Mesenchymal stem cell (in vitro differentiated cells and primary cell): ENCODE measurements around the gene BARX1.

Source experiments
- DNase-seq: peaks from one replicate; pipeline ENCODE4 v3.0.0-alpha.2; 2013
- H2AFZ ChIP-seq: one replicate; pipeline ENCODE4 v1.6.1; 2013; ENCODE audit warnings: low read depth, mild to moderate bottlenecking, control low read depth, inconsistent platforms, low read length, moderate library complexity
- H2AK5ac ChIP-seq: 2 replicates; pipeline ENCODE4 v1.6.1; 2013; ENCODE audit warnings: low read length, moderate library complexity, mild to moderate bottlenecking, inconsistent platforms; ENCODE audit not compliant: severe bottlenecking
- H2BK120ac ChIP-seq: one replicate; pipeline ENCODE4 v1.6.1; 2013; ENCODE audit warnings: low read depth, mild to moderate bottlenecking, inconsistent platforms, low read length, moderate library complexity
- H2BK12ac ChIP-seq, 2 experiments: one replicate each; pipeline ENCODE4 v1.6.1; 2013; ENCODE audit warnings: inconsistent platforms in 2 of 2, low read length in 2 of 2, mild to moderate bottlenecking in 2 of 2, moderate library complexity in 2 of 2, control low read depth in 1 of 2
- H2BK15ac ChIP-seq: one replicate; pipeline ENCODE4 v1.6.1; 2013; ENCODE audit warnings: mild to moderate bottlenecking, low read depth, inconsistent platforms; ENCODE audit not compliant: poor library complexity, severe bottlenecking
- H2BK5ac ChIP-seq: 2 replicates; pipeline ENCODE4 v1.6.1; 2013; ENCODE audit warnings: low read depth, mild to moderate bottlenecking, low read length, control low read depth, inconsistent platforms; ENCODE audit not compliant: poor library complexity, severe bottlenecking
- H3K14ac ChIP-seq, 2 experiments: one replicate each; pipeline ENCODE4 v1.6.1; 2013; ENCODE audit warnings: inconsistent platforms in 2 of 2, low read length in 2 of 2, control low read depth in 1 of 2, mild to moderate bottlenecking in 1 of 2, moderate library complexity in 1 of 2
- H3K18ac ChIP-seq, 2 experiments: one replicate each; pipeline ENCODE4 v1.6.1; 2013; ENCODE audit warnings: inconsistent platforms in 2 of 2, low read length in 2 of 2, control low read depth in 1 of 2, low read depth in 1 of 2, mild to moderate bottlenecking in 1 of 2
- H3K23ac ChIP-seq, 2 experiments: one replicate each; pipeline ENCODE4 v1.6.1; 2013; ENCODE audit warnings: inconsistent platforms in 2 of 2, low read length in 2 of 2, mild to moderate bottlenecking in 2 of 2, moderate library complexity in 2 of 2, control low read depth in 1 of 2
- H3K27ac ChIP-seq: 2 replicates; pipeline ENCODE4 v1.5.1; 2013; ENCODE audit warnings: mild to moderate bottlenecking, moderate library complexity, low read length, control low read depth, inconsistent platforms; ENCODE audit not compliant: poor library complexity, severe bottlenecking
- H3K27me3 ChIP-seq, 2 experiments: 2 replicates each; pipeline versions ENCODE4 v1.6.1 to v1.7.0; 2013; ENCODE audit warnings: low read length in 2 of 2, mild to moderate bottlenecking in 2 of 2, moderate library complexity in 2 of 2, control low read depth in 1 of 2, inconsistent platforms in 1 of 2; ENCODE audit not compliant: control insufficient read depth in 1 of 2, insufficient read depth in 1 of 2
- H3K36me3 ChIP-seq, 2 experiments: 2 replicates each; pipeline versions ENCODE4 v1.6.1 to v1.7.0; 2013; ENCODE audit warnings: low read length in 2 of 2, control low read depth in 1 of 2, inconsistent platforms in 1 of 2, low read depth in 1 of 2, mild to moderate bottlenecking in 1 of 2; ENCODE audit not compliant: insufficient read depth in 2 of 2, control insufficient read depth in 1 of 2
- H3K4ac ChIP-seq, 2 experiments: one replicate each; pipeline ENCODE4 v1.6.1; 2013; ENCODE audit warnings: inconsistent platforms in 2 of 2, low read length in 2 of 2, mild to moderate bottlenecking in 2 of 2, moderate library complexity in 2 of 2, control low read depth in 1 of 2, low read depth in 1 of 2
- H3K4me1 ChIP-seq: 2 replicates; pipeline ENCODE4 v1.6.1; 2013; ENCODE audit warnings: low read depth, low read length, control low read depth; ENCODE audit not compliant: control insufficient read depth, insufficient read depth
- H3K4me2 ChIP-seq: 2 replicates; pipeline ENCODE4 v1.6.1; 2013; ENCODE audit warnings: low read length, mild to moderate bottlenecking, inconsistent platforms; ENCODE audit not compliant: poor library complexity, severe bottlenecking
- H3K4me3 ChIP-seq, 2 experiments: 2 replicates each; pipeline versions ENCODE4 v1.5.1 to v1.7.0; 2013; ENCODE audit warnings: low read length in 2 of 2, mild to moderate bottlenecking in 2 of 2, control low read depth in 1 of 2, low read depth in 1 of 2; ENCODE audit not compliant: insufficient read depth in 1 of 2
- H3K79me1 ChIP-seq: replicated peaks from 2 replicates; pipeline ENCODE4 v1.6.1; 2013; ENCODE audit warnings: mild to moderate bottlenecking, control low read depth, low read length, inconsistent platforms; ENCODE audit not compliant: poor library complexity, severe bottlenecking
- H3K9ac ChIP-seq: 2 replicates; pipeline ENCODE4 v1.7.0; 2013; ENCODE audit warnings: mild to moderate bottlenecking, low read length, moderate library complexity
- H3K9me3 ChIP-seq: 2 replicates; pipeline ENCODE4 v1.7.0; 2013; ENCODE audit warnings: mild to moderate bottlenecking, low read length; ENCODE audit not compliant: control insufficient read depth
- H4K8ac ChIP-seq: one replicate; pipeline ENCODE4 v1.6.1; 2013; ENCODE audit warnings: inconsistent platforms, mild to moderate bottlenecking, low read length, moderate library complexity
- H4K91ac ChIP-seq: one replicate; pipeline ENCODE4 v1.6.1; 2013; ENCODE audit warnings: mild to moderate bottlenecking, low read length, inconsistent platforms
- WGBS: methylation state at CpG from one replicate; pipeline ENCODE4 v1.1.7; 2013; ENCODE audit warnings: mixed read lengths; 5-methylcytosine and 5-hydroxymethylcytosine counted together

Gene BARX1

GRCh38 chr9:93979721-93980120, 24.6 kb upstream of the BARX1 start:
- Histone ChIP-seq H3K36me3 (no peaks in the 10 kb centered on the region), H3K27me3 (peaks cover 21% of the 10 kb centered on the region in 2 experiments), H3K4me1 (peaks cover 1% of the 10 kb centered on the region), H3K4ac (no peak overlapping the region), H2BK5ac (no peak overlapping the region), H2AFZ (no peak overlapping the region), H3K4me3 (no peak overlapping the region), H3K4me2 (no peak overlapping the region), H3K23ac (no peak overlapping the region), H2AK5ac (no peak overlapping the region), H3K18ac (no peak overlapping the region), H2BK120ac (no peak overlapping the region), H4K91ac (no peak overlapping the region), H3K79me1 (no peaks in the 10 kb centered on the region), H3K9me3 (peaks cover under 1% of the 10 kb centered on the region), H3K9ac (no peak overlapping the region), H2BK15ac (no peak overlapping the region), H3K27ac (no peak overlapping the region), H2BK12ac (no peak overlapping the region), H3K14ac (no peak overlapping the region), H4K8ac (no peak overlapping the region)
- WGBS: 84% methylated on average over 4 of the region's 4 CpGs
- no peak for DNase-seq

- Histone ChIP-seq H3K18ac (no peak overlapping the region), H3K9me3 (peaks cover 2% of the 10 kb centered on the region), H3K27ac (no peak overlapping the region), H3K4ac (no peak overlapping the region), H3K4me2 (no peak overlapping the region), H3K27me3 (peaks cover 21% of the 10 kb centered on the region in 2 experiments), H3K14ac (no peak overlapping the region), H2BK5ac (no peak overlapping the region), H2BK120ac (no peak overlapping the region), H4K91ac (no peak overlapping the region), H2BK15ac (no peak overlapping the region), H2AK5ac (no peak overlapping the region), H4K8ac (no peak overlapping the region), H3K79me1 (no peaks in the 10 kb centered on the region), H3K4me1 (peaks cover 1% of the 10 kb centered on the region), H3K23ac (no peak overlapping the region), H3K36me3 (no peaks in the 10 kb centered on the region), H3K9ac (no peak overlapping the region), H2BK12ac (no peak overlapping the region), H2AFZ (no peak overlapping the region), H3K4me3 (no peak overlapping the region)
- WGBS: 65% methylated on average over 2 of the region's 2 CpGs
- no peak for DNase-seq
Observed at GRCh38 chr9:93978551-93978950, 23.4 kb upstream of the BARX1 start.

- peaks cover 8% of the 10 kb centered on the region for H3K9me3 ChIP-seq
- 64% methylated on average over 5 of the region's 5 CpGs for WGBS
- no peak overlapping the region for H3K27ac ChIP-seq
- H3K4me2 ChIP-seq: no peak overlapping the region
- H2AFZ ChIP-seq: no peak overlapping the region
- no peak overlapping the region for H3K14ac ChIP-seq
- H2BK15ac ChIP-seq: no peak overlapping the region
- H4K91ac ChIP-seq: no peak overlapping the region
- no peak overlapping the region for H2AK5ac ChIP-seq
- no peak overlapping the region for H3K23ac ChIP-seq
- H2BK120ac ChIP-seq: no peak overlapping the region
- H3K4me3 ChIP-seq: no peak overlapping the region
- H2BK12ac ChIP-seq: no peak overlapping the region
- no peak overlapping the region for H3K9ac ChIP-seq
- no peak for DNase-seq
- no peak overlapping the region for H4K8ac ChIP-seq
- H3K18ac ChIP-seq: no peak overlapping the region
- H3K4ac ChIP-seq: no peak overlapping the region
- peaks cover 21% of the 10 kb centered on the region in 2 experiments for H3K27me3 ChIP-seq
- no peak overlapping the region for H2BK5ac ChIP-seq
- no peaks in the 10 kb centered on the region for H3K79me1 ChIP-seq
- H3K36me3 ChIP-seq: no peaks in the 10 kb centered on the region
- peaks cover 1% of the 10 kb centered on the region for H3K4me1 ChIP-seq
Observed at GRCh38 chr9:93976973-93977372, 21.8 kb upstream of the BARX1 start.

GRCh38 chr9:93976081-93976480, 20.9 kb upstream of the BARX1 start:
- no peak overlapping the region for H3K14ac ChIP-seq
- no peak for DNase-seq
- no peak overlapping the region for H4K91ac ChIP-seq
- no peak overlapping the region for H2AK5ac ChIP-seq
- H2BK12ac ChIP-seq: no peak overlapping the region
- no peak overlapping the region for H2AFZ ChIP-seq
- peaks cover 21% of the 10 kb centered on the region in 2 experiments for H3K27me3 ChIP-seq
- no peak overlapping the region for H3K27ac ChIP-seq
- no peak overlapping the region for H4K8ac ChIP-seq
- H3K4me2 ChIP-seq: no peak overlapping the region
- H3K9ac ChIP-seq: no peak overlapping the region
- H3K36me3 ChIP-seq: no peaks in the 10 kb centered on the region
- no peak overlapping the region for H2BK5ac ChIP-seq
- H3K79me1 ChIP-seq: no peaks in the 10 kb centered on the region
- WGBS: 91% methylated on average over 3 of the region's 3 CpGs
- no peak overlapping the region for H3K4ac ChIP-seq
- H3K18ac ChIP-seq: no peak overlapping the region
- H3K4me1 ChIP-seq: peaks cover 1% of the 10 kb centered on the region
- no peak overlapping the region for H3K4me3 ChIP-seq
- H2BK15ac ChIP-seq: no peak overlapping the region
- no peak overlapping the region for H2BK120ac ChIP-seq
- peaks cover 8% of the 10 kb centered on the region for H3K9me3 ChIP-seq
- no peak overlapping the region for H3K23ac ChIP-seq
